ENCODE data around the gene PURA. TPM values are rescaled to one million over a fixed set of nuclear protein-coding genes. Genes with fewer than 3 reads are reported as not detected.

The PURA gene
- total RNA-seq, 1 donor from 2014 or later, result 9.2 TPM

- no peaks in the 10 kb centered on the region for H3K36me3 Mint-ChIP-seq (ENCODE audit: low read depth, unreplicated experiment)
- peak overlapping the region; percentile 91 for H3K4me2 ChIP-seq (ENCODE audit: low read length)
- no peaks in the 10 kb centered on the region for H3K9me3 ChIP-seq (ENCODE audit: insufficient read depth, low read depth, low read length)
- FAIRE-seq, result no peak
- H3K27ac Mint-ChIP-seq (ENCODE audit: unreplicated experiment), result peak overlapping the region; percentile 96
- H3K4me1 Mint-ChIP-seq (ENCODE audit: low read depth, unreplicated experiment), result peaks cover 24% of the 10 kb centered on the region
- H3K27me3 Mint-ChIP-seq (ENCODE audit: low read depth, unreplicated experiment), result peaks cover 54% of the 10 kb centered on the region
- DNase-seq (ENCODE audit: low read depth), result no peak
- H2AFZ ChIP-seq (ENCODE audit: low read depth, low read length), result no peak overlapping the region
- peak overlapping the region; percentile 83 for H3K9ac ChIP-seq (ENCODE audit: low read length)
- H3K4me3 ChIP-seq (ENCODE audit: insufficient read depth, low read depth, low read length), result peak overlapping the region; percentile 61
- no peak for TF ChIP-seq CTCF (IDR thresholded peaks at IDR 0.05; ENCODE audit: insufficient read depth, low read depth, low read length)
- TF ChIP-seq EZH2 (IDR thresholded peaks at IDR 0.05; ENCODE audit: insufficient read depth, low read length), result peak; percentile 68
- no peaks in the 10 kb centered on the region for H3K9me3 Mint-ChIP-seq (ENCODE audit: unreplicated experiment)
- H3K79me2 ChIP-seq (ENCODE audit: insufficient read depth, low read length), result peaks cover 36% of the 10 kb centered on the region
- peaks cover 33% of the 10 kb centered on the region for H3K4me1 ChIP-seq (ENCODE audit: insufficient read depth, low read length)
- H4K20me1 ChIP-seq (ENCODE audit: insufficient read depth, low read length), result peaks cover 46% of the 10 kb centered on the region
- H3K27me3 ChIP-seq (ENCODE audit: insufficient read depth, low read length), result peaks cover 60% of the 10 kb centered on the region
- H3K36me3 ChIP-seq (ENCODE audit: insufficient read depth, low read length), result no peaks in the 10 kb centered on the region
- H3K27ac ChIP-seq (ENCODE audit: low read depth, low read length), result no peak overlapping the region
- peak overlapping the region; percentile 95 for H3K4me3 Mint-ChIP-seq (ENCODE audit: unreplicated experiment)
Observed at GRCh38 chr5:140108093-140109017, 5.6 kb upstream of the PURA start.

- Histone ChIP-seq H2AFZ (ENCODE audit: low read depth, low read length) (no peak overlapping the region), H3K27me3 (ENCODE audit: insufficient read depth, low read length) (peaks cover 55% of the 10 kb centered on the region), H3K4me1 (ENCODE audit: insufficient read depth, low read length) (peaks cover 36% of the 10 kb centered on the region), H3K4me3 (ENCODE audit: insufficient read depth, low read depth, low read length) (peak overlapping the region; percentile 61), H3K9ac (ENCODE audit: low read length) (peak overlapping the region; percentile 83), H3K4me2 (ENCODE audit: low read length) (peak overlapping the region; percentile 91), H3K27ac (ENCODE audit: low read depth, low read length) (no peak overlapping the region), H3K36me3 (ENCODE audit: insufficient read depth, low read length) (no peaks in the 10 kb centered on the region), H3K9me3 (ENCODE audit: insufficient read depth, low read depth, low read length) (no peaks in the 10 kb centered on the region), H3K79me2 (ENCODE audit: insufficient read depth, low read length) (peaks cover 39% of the 10 kb centered on the region), H4K20me1 (ENCODE audit: insufficient read depth, low read length) (peaks cover 46% of the 10 kb centered on the region)
- H3K36me3 Mint-ChIP-seq (ENCODE audit: low read depth, unreplicated experiment), result no peaks in the 10 kb centered on the region
- no peaks in the 10 kb centered on the region for H3K9me3 Mint-ChIP-seq (ENCODE audit: unreplicated experiment)
- FAIRE-seq (no peak), DNase-seq (ENCODE audit: low read depth) (no peak)
- H3K27me3 Mint-ChIP-seq (ENCODE audit: low read depth, unreplicated experiment), result peaks cover 51% of the 10 kb centered on the region
- H3K27ac Mint-ChIP-seq (ENCODE audit: unreplicated experiment), result no peak overlapping the region
- TF ChIP-seq CTCF (IDR thresholded peaks at IDR 0.05; ENCODE audit: insufficient read depth, low read depth, low read length) (no peak), EZH2 (IDR thresholded peaks at IDR 0.05; ENCODE audit: insufficient read depth, low read length) (peak; percentile 36)
- H3K4me3 Mint-ChIP-seq (ENCODE audit: unreplicated experiment), result peak overlapping the region; percentile 95
- peaks cover 24% of the 10 kb centered on the region for H3K4me1 Mint-ChIP-seq (ENCODE audit: low read depth, unreplicated experiment)
Observed at GRCh38 chr5:140109018-140109758, 4.7 kb upstream of the PURA start.
